Common myeloid progenitor, CD34-positive (primary cell): Measurements from ENCODE around the gene TSPAN8. TPM values are rescaled to one million over a fixed set of nuclear protein-coding genes. Genes with fewer than 3 reads are reported as not detected.

Experiments used
- CTCF ChIA-PET: fragments of 350-600 bp; sonication (Branson Sonifier 250); formaldehyde crosslinking; loops from one replicate; lab custom pipeline; 2021; ENCODE audit warnings: antibody characterized with exemption; lab: Charles Lee
- POLR2A ChIA-PET: fragments of 350-600 bp; sonication (Branson Sonifier 250); formaldehyde crosslinking; loops from one replicate; lab custom pipeline; 2021; ENCODE audit warnings: antibody characterized with exemption; lab: Charles Lee
- DNase-seq, 3 donors: peaks; one replicate each; pipeline versions ENCODE4 v3.0.0 to v3.0.0-alpha.2; 2013
- H3K27ac ChIP-seq, 2 experiments: 1 replicate in 1 of 2; 2 replicates in 1 of 2; pipeline ENCODE4 v1.7.0; 2013; ENCODE audit warnings: inconsistent platforms in 2 of 2, low read length in 2 of 2, mild to moderate bottlenecking in 2 of 2, low read depth in 1 of 2, moderate library complexity in 1 of 2; ENCODE audit not compliant: severe bottlenecking in 2 of 2, insufficient read depth in 1 of 2, poor library complexity in 1 of 2
- H3K27me3 ChIP-seq, 5 experiments: replicated peaks in 2 of 5; 1 replicate in 3 of 5; 2 replicates in 2 of 5; pipeline versions ENCODE4 v1.6.1 to v1.7.0; 2013; ENCODE audit warnings: low read length in 4 of 5, mild to moderate bottlenecking in 2 of 5, moderate library complexity in 2 of 5, inconsistent platforms in 1 of 5; ENCODE audit not compliant: insufficient read depth in 5 of 5, control insufficient read depth in 4 of 5
- H3K36me3 ChIP-seq, 4 experiments: 1 replicate in 2 of 4; 2 replicates in 2 of 4; pipeline versions ENCODE4 v1.6.1 to v1.7.0; 2013; ENCODE audit warnings: low read length in 3 of 4, control low read depth in 1 of 4, mild to moderate bottlenecking in 1 of 4; ENCODE audit not compliant: control insufficient read depth in 4 of 4, insufficient read depth in 4 of 4
- H3K4me1 ChIP-seq, 4 experiments: 1 replicate in 3 of 4; 2 replicates in 1 of 4; pipeline versions ENCODE4 v1.6.1 to v1.7.1; 2013; ENCODE audit warnings: low read length in 3 of 4, mild to moderate bottlenecking in 3 of 4, control low read depth in 1 of 4, inconsistent platforms in 1 of 4, moderate library complexity in 1 of 4; ENCODE audit not compliant: control insufficient read depth in 4 of 4, insufficient read depth in 4 of 4; ENCODE audit errors: control extremely low read depth in 1 of 4
- H3K4me3 ChIP-seq, 7 experiments: 1 replicate in 4 of 7; 2 replicates in 3 of 7; pipeline versions ENCODE4 v1.5.1 to v1.7.0; 2013; ENCODE audit warnings: mild to moderate bottlenecking in 7 of 7, low read length in 6 of 7, moderate library complexity in 6 of 7, inconsistent platforms in 2 of 7, low read depth in 2 of 7, control low read depth in 1 of 7; ENCODE audit not compliant: insufficient read depth in 4 of 7, control insufficient read depth in 1 of 7; ENCODE audit errors: extremely low read depth in 1 of 7
- H3K9me3 ChIP-seq, 5 experiments: 1 replicate in 4 of 5; 2 replicates in 1 of 5; pipeline versions ENCODE4 v1.6.1 to v1.7.1; 2013; ENCODE audit warnings: low read length in 4 of 5, mild to moderate bottlenecking in 2 of 5, inconsistent platforms in 1 of 5, low read depth in 1 of 5, moderate library complexity in 1 of 5; ENCODE audit not compliant: control insufficient read depth in 4 of 5, insufficient read depth in 2 of 5; ENCODE audit errors: control extremely low read depth in 1 of 5
- WGBS: methylation state at CpG from one replicate; pipeline ENCODE4 v1.1.5; 2013; ENCODE audit not compliant: insufficient coverage; 5-methylcytosine and 5-hydroxymethylcytosine counted together
- polyA plus RNA-seq: library from polyadenylated mRNA; unstranded; fragments of 120-200 nt; gene quantifications from one replicate; pipeline ENCODE4 v1.2.1, GENCODE V29; 2013

Gene TSPAN8
- not detected for polyA plus RNA-seq

DNA sequence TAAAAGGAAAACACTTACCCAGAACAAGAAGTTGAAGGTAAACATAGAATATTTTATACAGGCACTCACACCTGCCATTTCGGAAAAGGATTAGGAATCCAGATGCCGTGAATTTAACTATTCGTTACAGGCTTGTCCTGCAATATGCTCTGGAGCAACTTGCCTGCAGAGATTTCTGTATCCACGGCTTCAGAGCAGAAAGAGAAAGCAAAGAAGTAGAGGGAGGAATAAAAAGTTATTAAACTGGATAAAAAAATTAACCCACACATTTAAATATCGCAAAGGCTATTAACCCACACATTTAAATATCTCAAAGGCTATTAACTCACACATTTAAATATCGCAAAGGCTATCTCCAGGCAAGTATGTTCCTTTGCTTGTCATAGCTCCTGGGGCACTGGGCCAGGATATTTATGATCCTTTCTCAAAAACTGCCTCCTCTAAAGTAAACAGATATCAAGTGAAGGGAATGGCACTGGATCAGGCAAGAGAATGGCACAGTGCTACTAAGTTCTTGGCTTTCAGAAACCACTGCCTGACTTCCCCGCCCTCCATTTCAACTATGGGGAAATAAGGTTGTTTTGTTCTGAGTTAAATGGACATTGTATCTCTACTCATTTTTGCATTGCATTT, at the start of gene TSPAN8:
Gene TSPAN8 (minus strand): TSS at position 399 of the 633 bp plus-strand sequence. CDS start 321 bp downstream, at position 78.
- Histone ChIP-seq H3K27ac (no peak within 1 kb of the TSS), H3K27me3 (peaks cover 0 to 2% (median 0%) of the 10 kb centered on the region in 5 experiments), H3K9me3 (no peaks in the 10 kb centered on the region), H3K4me3 (no peak within 1 kb of the TSS), H3K4me1 (no peaks in the 10 kb centered on the region), H3K36me3 (no peaks in the 10 kb centered on the region)
- ChIA-PET POLR2A (no interaction called here), CTCF (no interaction called here)
- 96% methylated on average over 4 of the region's 7 CpGs for WGBS
- no peak for DNase-seq

- no peak for DNase-seq
- Histone ChIP-seq H3K27me3 (no peaks in the 10 kb centered on the region), H3K27ac (no peak overlapping the region), H3K9me3 (no peaks in the 10 kb centered on the region), H3K4me1 (no peaks in the 10 kb centered on the region), H3K4me3 (no peak overlapping the region), H3K36me3 (no peaks in the 10 kb centered on the region)
- no CpG with 5 or more reads among the region's 1 CpG for WGBS
- CTCF ChIA-PET = no interaction called here
- POLR2A ChIA-PET = no interaction called here
These were observed 43.4 kb upstream of the TSPAN8 start for GRCh38 chr12:71201136-71201679.

- Histone ChIP-seq H3K27ac (no peak overlapping the region), H3K4me1 (no peaks in the 10 kb centered on the region), H3K36me3 (no peaks in the 10 kb centered on the region), H3K9me3 (no peaks in the 10 kb centered on the region), H3K27me3 (no peaks in the 10 kb centered on the region), H3K4me3 (no peak overlapping the region)
- CTCF ChIA-PET = no interaction called here
- POLR2A ChIA-PET = no interaction called here
- 83% methylated on average over 1 of the region's 2 CpGs for WGBS
- DNase-seq = no peak
These were observed 42.9 kb upstream of the TSPAN8 start for GRCh38 chr12:71200706-71201105.

DNA sequence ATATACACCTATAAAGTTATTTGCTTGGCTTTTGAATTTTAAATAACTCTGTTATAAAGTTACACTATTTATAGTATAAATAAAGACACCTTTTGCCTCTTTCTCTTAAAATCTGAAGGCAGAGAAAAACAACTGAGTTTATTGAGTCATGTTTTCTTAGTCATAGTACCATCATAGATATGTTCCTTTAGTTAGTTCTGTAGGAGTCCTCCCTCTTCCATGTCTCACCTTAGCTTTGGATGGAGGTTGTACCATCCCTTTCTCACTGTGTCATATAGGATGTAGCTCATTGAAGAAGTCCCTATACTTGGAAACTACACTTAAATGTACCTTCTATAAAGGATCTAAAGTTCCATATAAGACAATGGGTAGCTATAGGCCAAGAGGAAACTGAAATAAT, 39.7 kb upstream of the TSPAN8 start:
- no peaks in the 10 kb centered on the region for H3K4me1 ChIP-seq
- no peaks in the 10 kb centered on the region for H3K36me3 ChIP-seq
- ChIA-PET POLR2A (no interaction called here), CTCF (interaction anchor here (1.0 to 2.3 kb wide), 2 partner anchors 10 to 89 kb away, joined by 3 to 7 read pairs; no protein-coding TSS in a partner anchor)
- H3K27me3 ChIP-seq = no peaks in the 10 kb centered on the region
- no peaks in the 10 kb centered on the region for H3K9me3 ChIP-seq
- no peak overlapping the region for H3K27ac ChIP-seq
- no peak overlapping the region for H3K4me3 ChIP-seq
- no peak for DNase-seq

- no peaks in the 10 kb centered on the region for H3K9me3 ChIP-seq
- H3K27ac ChIP-seq = no peak overlapping the region
- ChIA-PET CTCF (no interaction called here), POLR2A (no interaction called here)
- WGBS = 79% methylated on average over 5 of the region's 5 CpGs
- H3K27me3 ChIP-seq = no peaks in the 10 kb centered on the region
- H3K4me3 ChIP-seq = no peak overlapping the region
- no peaks in the 10 kb centered on the region for H3K4me1 ChIP-seq
- no peak for DNase-seq
- H3K36me3 ChIP-seq = no peaks in the 10 kb centered on the region
These were observed 37.6 kb upstream of the TSPAN8 start for GRCh38 chr12:71195338-71195896.

GRCh38 chr12:71194657-71195056, 36.9 kb upstream of the TSPAN8 start:
- H3K4me1 ChIP-seq = no peaks in the 10 kb centered on the region
- ChIA-PET CTCF (interaction anchor here (0.6 to 1.2 kb wide), 2 partner anchors 10 to 12 kb away, joined by 3 read pairs; no protein-coding TSS in a partner anchor), POLR2A (no interaction called here)
- no peaks in the 10 kb centered on the region for H3K36me3 ChIP-seq
- no peaks in the 10 kb centered on the region for H3K9me3 ChIP-seq
- no peak overlapping the region for H3K27ac ChIP-seq
- H3K4me3 ChIP-seq = no peak overlapping the region
- DNase-seq = no peak
- WGBS = 90% methylated on average over 2 of the region's 2 CpGs
- no peaks in the 10 kb centered on the region for H3K27me3 ChIP-seq

GRCh38 chr12:71193041-71193440, 35.2 kb upstream of the TSPAN8 start:
- CTCF ChIA-PET = no interaction called here

More at GRCh38 chr12:71193041-71193440, 35.2 kb upstream of the TSPAN8 start:
- POLR2A ChIA-PET = no interaction called here
- no peaks in the 10 kb centered on the region for H3K27me3 ChIP-seq
- no CpG with 5 or more reads among the region's 1 CpG for WGBS
- no peaks in the 10 kb centered on the region for H3K4me1 ChIP-seq
- DNase-seq = no peak
- H3K27ac ChIP-seq = no peak overlapping the region
- H3K9me3 ChIP-seq = no peaks in the 10 kb centered on the region
- H3K36me3 ChIP-seq = no peaks in the 10 kb centered on the region
- no peak overlapping the region for H3K4me3 ChIP-seq
